HepG2 (cell line): ENCODE measurements around the gene DPF1. TPM values are rescaled to one million over a fixed set of nuclear protein-coding genes. Genes with fewer than 3 reads are reported as not detected.

Experiments used
- AKAP8 ChIP-seq: sonication (generic); formaldehyde crosslinking; IDR thresholded peaks from 2 replicates; pipeline ENCODE4 v1.5.1; 2020; ENCODE audit warnings: mild to moderate bottlenecking, missing genetic modification reagents
- ARNT ChIP-seq: fragments of 450-650 bp; IDR thresholded peaks from 2 replicates; pipeline ENCODE4 v1.6.1; 2017
- CEBPG ChIP-seq: IDR thresholded peaks from 2 replicates; pipeline ENCODE4 v1.6.1; 2016
- CHCHD3 ChIP-seq: sonication (generic); formaldehyde crosslinking; IDR thresholded peaks from 2 replicates; pipeline ENCODE4 v1.8.0; 2022; ENCODE audit warnings: mild to moderate bottlenecking, missing genetic modification reagents, moderate library complexity
- DNMT3B ChIP-seq: conservative IDR thresholded peaks from 2 replicates; pipeline ENCODE4 v1.6.1; 2016; ENCODE audit warnings: missing biosample characterization, control low read depth
- DPF2 ChIP-seq: sonication (generic); formaldehyde crosslinking; IDR thresholded peaks from 2 replicates; pipeline ENCODE4 v1.4.0; 2020; ENCODE audit warnings: mild to moderate bottlenecking, low read depth, missing genetic modification reagents, borderline replicate concordance
- ELK4 ChIP-seq: sonication (generic); formaldehyde crosslinking; IDR thresholded peaks from 2 replicates; pipeline ENCODE4 v1.9.0; 2021; ENCODE audit warnings: missing genetic modification reagents, borderline replicate concordance
- GZF1 ChIP-seq: sonication (generic); formaldehyde crosslinking; IDR thresholded peaks from 2 replicates; pipeline ENCODE4 v1.5.1; 2020; ENCODE audit warnings: mild to moderate bottlenecking, missing genetic modification reagents
- JUND ChIP-seq: sonication (generic); formaldehyde crosslinking; IDR thresholded peaks from 2 replicates; pipeline ENCODE4 v1.8.0; 2022; ENCODE audit warnings: mild to moderate bottlenecking, missing genetic modification reagents
- KLF16 ChIP-seq, 2 experiments: sonication (generic) in 1 of 2; formaldehyde crosslinking in 1 of 2; IDR thresholded peaks; 2 replicates each; pipeline versions ENCODE4 v1.6.1 to v1.8.0; 2016 to 2023; ENCODE audit warnings: missing genetic modification reagents in 2 of 2, missing compliant biosample characterization in 1 of 2
- LBX2 ChIP-seq: sonication (generic); formaldehyde crosslinking; IDR thresholded peaks from 2 replicates; pipeline ENCODE4 v1.5.0; 2020; ENCODE audit warnings: missing genetic modification reagents, mild to moderate bottlenecking, borderline replicate concordance
- MAFF ChIP-seq: IDR thresholded peaks from 2 replicates; pipeline ENCODE4 v1.6.1; 2011; ENCODE audit warnings: low read depth, low read length, improper control_type of control experiment
- MBD4 ChIP-seq: IDR thresholded peaks from 2 replicates; pipeline ENCODE4 v1.6.1; 2012; ENCODE audit warnings: low read length, inconsistent platforms, borderline replicate concordance
- PBX2 ChIP-seq: IDR thresholded peaks from 2 replicates; pipeline ENCODE4 v1.6.1; 2016; ENCODE audit warnings: control low read depth
- POGZ ChIP-seq: sonication (generic); formaldehyde crosslinking; IDR thresholded peaks from 2 replicates; pipeline ENCODE4 v1.4.0; 2020; ENCODE audit warnings: mild to moderate bottlenecking, missing genetic modification reagents
- PRMT3 ChIP-seq: sonication (generic); formaldehyde crosslinking; IDR thresholded peaks from 2 replicates; pipeline ENCODE4 v1.8.1; 2022; ENCODE audit warnings: low read depth, mild to moderate bottlenecking, moderate library complexity, missing genetic modification reagents, borderline replicate concordance
- PTBP1 ChIP-seq: fragments of 200-400 bp; formaldehyde crosslinking; IDR thresholded peaks from 2 replicates; pipeline ENCODE4 v1.6.1; 2018; ENCODE audit warnings: low read length, low read depth; ENCODE audit not compliant: poor library complexity, severe bottlenecking
- U2AF2 ChIP-seq: fragments of 200-400 bp; formaldehyde crosslinking; IDR thresholded peaks from 2 replicates; pipeline ENCODE4 v1.6.1; 2017; ENCODE audit warnings: low read depth, mild to moderate bottlenecking, low read length
- ZMYM3 ChIP-seq: sonication (generic); formaldehyde crosslinking; IDR thresholded peaks from 2 replicates; pipeline ENCODE4 v1.5.1; 2020; ENCODE audit warnings: mild to moderate bottlenecking, missing genetic modification reagents
- ZNF160 ChIP-seq: sonication (generic); formaldehyde crosslinking; IDR thresholded peaks from 2 replicates; pipeline ENCODE4 v1.8.0; 2022; ENCODE audit warnings: mild to moderate bottlenecking, inconsistent platforms, missing genetic modification reagents
- ZNF512B ChIP-seq: sonication (generic); formaldehyde crosslinking; IDR thresholded peaks from 2 replicates; pipeline ENCODE4 v1.5.1; 2020; ENCODE audit warnings: missing genetic modification reagents, mild to moderate bottlenecking, borderline replicate concordance
- ZNF563 ChIP-seq: sonication (generic); formaldehyde crosslinking; IDR thresholded peaks from 2 replicates; pipeline ENCODE4 v1.8.0; 2022; ENCODE audit warnings: mild to moderate bottlenecking, moderate library complexity, missing genetic modification reagents
- ZNF710 ChIP-seq: sonication (generic); formaldehyde crosslinking; IDR thresholded peaks from 2 replicates; pipeline ENCODE4 v1.5.0; 2020; ENCODE audit warnings: mild to moderate bottlenecking, missing genetic modification reagents, borderline replicate concordance
- ZSCAN30 ChIP-seq: sonication (generic); formaldehyde crosslinking; IDR thresholded peaks from 2 replicates; pipeline ENCODE4 v1.5.0; 2020; ENCODE audit warnings: mild to moderate bottlenecking, missing genetic modification reagents
- ZZZ3 ChIP-seq: sonication (generic); formaldehyde crosslinking; IDR thresholded peaks from 2 replicates; pipeline ENCODE4 v1.4.0; 2020; ENCODE audit warnings: missing genetic modification reagents, mild to moderate bottlenecking, borderline replicate concordance
- polyA plus RNA-seq, 8 experiments: library from polyadenylated mRNA; depleted of rRNA in 3 of 8; stranded (reverse) in 7 of 8; unstranded in 1 of 8; fragments of >200 nt; fragmentation: Illumina TruSeq in 4 of 8; extraction: Trizol in 4 of 8; gene quantifications; 2 replicates each; pipeline versions ENCODE4 v1.2.1 to v1.2.3, GENCODE V29; 2011 to 2016; ENCODE audit warnings: low read depth in 4 of 8, missing spikeins in 1 of 8, mixed read lengths in 1 of 8; ENCODE audit not compliant: insufficient read depth in 1 of 8
- total RNA-seq, 5 experiments: library from RNA; depleted of rRNA; stranded (reverse); fragments of >200 nt; fragmentation: Illumina TruSeq; extraction: Trizol; gene quantifications; 2 replicates each; pipeline ENCODE4 v1.2.3, GENCODE V29; 2016; ENCODE audit warnings: low read depth in 1 of 5

The DPF1 gene
- total and polyA plus RNA-seq, 2 of the 13 experiments (the other 11 are each of a cell fraction or from before 2014, with no cell fraction given): 1.0 to 3.2 TPM

GRCh38 chr19:38247734-38248268 is 23.8 kb upstream of the DPF1 start (continued):
- TF ChIP-seq PRMT3 (CRISPR knock-in tag) (no peak), ZNF512B (CRISPR knock-in tag) (no peak), ZNF710 (CRISPR knock-in tag) (0 out of 2 replicates have a peak, but pooled peaks have one; percentile 12), GZF1 (CRISPR knock-in tag) (no peak), PTBP1 (no peak), JUND (CRISPR knock-in tag) (no peak), MAFF (no peak), U2AF2 (no peak), ZSCAN30 (CRISPR knock-in tag) (no peak), CHCHD3 (CRISPR knock-in tag) (no peak), CEBPG (CRISPR knock-in tag) (peak; percentile 21; the same call in 1 of the 2 replicates), ARNT (no peak), PBX2 (no peak), POGZ (CRISPR knock-in tag) (no peak), ELK4 (CRISPR knock-in tag) (no peak), MBD4 (no peak), KLF16 (CRISPR knock-in tag; IDR thresholded peaks at IDR 0.05) (no peak), ZNF160 (CRISPR knock-in tag) (no peak), ZMYM3 (CRISPR knock-in tag) (peak; percentile 90), AKAP8 (no peak), DPF2 (CRISPR knock-in tag) (no peak), DNMT3B (CRISPR knock-in tag) (no peak), LBX2 (CRISPR knock-in tag) (no peak), ZNF563 (CRISPR knock-in tag) (no peak), ZZZ3 (CRISPR knock-in tag) (no peak)
